ENCODE data around the gene RNF167. TPM values are rescaled to one million over a fixed set of nuclear protein-coding genes. Genes with fewer than 3 reads are reported as not detected.

RNF167 gene
- total and polyA plus RNA-seq, 2 of the 8 experiments (the other 6 are each of a cell fraction or from before 2014, with no cell fraction given) = 140 to 281 TPM

DNA sequence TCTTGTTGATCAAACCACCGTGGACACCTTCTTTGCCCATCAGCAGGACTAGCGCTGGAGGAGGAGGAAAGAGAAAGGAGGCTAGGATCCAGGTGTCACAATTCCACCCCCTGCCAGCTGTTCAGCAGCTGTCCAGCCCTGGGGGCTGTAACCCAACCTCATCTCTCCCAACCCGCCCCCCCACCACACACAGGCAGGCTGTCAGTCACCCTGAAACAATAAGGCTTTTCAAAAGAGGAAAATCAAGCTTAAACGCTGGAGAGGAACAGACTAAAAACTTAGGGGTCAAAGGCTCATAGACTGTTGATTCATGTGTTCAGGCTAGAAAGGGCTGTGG, 5.8 kb downstream of the RNF167 start:
- Histone ChIP-seq H3K4ac (replicated peaks; ENCODE audit: insufficient read length, low read depth, low read length) (no peak overlapping the region), H4K91ac (replicated peaks; ENCODE audit: insufficient read length, low read length) (no peak overlapping the region), H2BK15ac (ENCODE audit: low read length) (no peak overlapping the region), H4K5ac (ENCODE audit: insufficient read length, low read depth, low read length) (no peak overlapping the region), H3K23me2 (ENCODE audit: low read depth, low read length) (peaks cover 22% of the 10 kb centered on the region), H3K18ac (ENCODE audit: extremely low read depth, low read length) (no peak overlapping the region), H2AK5ac (ENCODE audit: low read depth, low read length) (no peak overlapping the region), H3K4me1 (replicated peaks in 1 of 4; ENCODE audit: control insufficient read depth in 3 of 4, insufficient read depth in 4 of 4, low read length in 3 of 4) (peaks cover 4 to 10% (median 5%) of the 10 kb centered on the region in 4 experiments), H4K8ac (ENCODE audit: extremely low read depth, insufficient read depth, low read length) (no peak overlapping the region; the same call in 1 of the 2 replicates), H3K14ac (ENCODE audit: insufficient read length) (no peak overlapping the region), H3K36me3 (ENCODE audit: control insufficient read depth in 2 of 4, insufficient read depth in 4 of 4, low read length in 3 of 4) (peaks cover 8 to 42% (median 28%) of the 10 kb centered on the region in 4 experiments), H3K56ac (replicated peaks; ENCODE audit: insufficient read length, low read depth, low read length) (no peak overlapping the region), H3K23ac (ENCODE audit: insufficient read length) (no peak overlapping the region), H2BK5ac (ENCODE audit: low read depth, low read length) (no peak overlapping the region), H4K20me1 (replicated peaks in 1 of 2; ENCODE audit: control insufficient read depth in 1 of 2, insufficient read depth in 2 of 2, low read length in 2 of 2) (peaks cover 16 to 23% of the 10 kb centered on the region in 2 experiments), H3K27me3 (replicated peaks in 1 of 4; ENCODE audit: control insufficient read depth in 3 of 4, extremely low read depth in 1 of 4, insufficient read depth in 3 of 4, low read length in 3 of 4) (no peaks in the 10 kb centered on the region), H3K4me3 (ENCODE audit: extremely low read depth in 1 of 4, insufficient read depth in 2 of 4, low read depth in 3 of 4, low read length in 4 of 4) (peak overlapping the region in 2 of 4 experiments; percentile 75 to 97; a peak in 3 of 8 replicates), H3K4me2 (ENCODE audit: insufficient read depth in 1 of 2, low read depth in 2 of 2, low read length in 2 of 2) (peak overlapping the region; percentile 67 to 95), H3K9me3 (ENCODE audit: insufficient read depth in 2 of 2, low read depth in 1 of 2, low read length in 1 of 2) (no peaks in the 10 kb centered on the region), H3K27ac (ENCODE audit: low read depth, low read length) (no peak overlapping the region), H2BK12ac (ENCODE audit: low read depth, low read length) (no peak overlapping the region), H3K9ac (replicated peaks in 1 of 4; ENCODE audit: extremely low read depth in 1 of 4, low read depth in 3 of 4, low read length in 3 of 4) (no peak overlapping the region; a peak in 1 of 7 replicates), H3K79me2 (ENCODE audit: control insufficient read depth in 1 of 2, insufficient read depth in 2 of 2, low read length in 2 of 2) (peaks cover 8 to 55% of the 10 kb centered on the region in 2 experiments), H2BK120ac (replicated peaks; ENCODE audit: low read depth, low read length) (no peak overlapping the region), H2BK20ac (ENCODE audit: low read length) (no peak overlapping the region), H2AFZ (ENCODE audit: low read length) (no peak overlapping the region), H3K79me1 (ENCODE audit: low read depth, low read length) (peaks cover 2% of the 10 kb centered on the region; the same call in 1 of the 2 replicates)
- ChIA-PET POLR2A (ENCODE audit: partially characterized antibody) (interaction anchor here (0.7 to 32.4 kb wide), 14 partner anchors 1 to 241 kb away, joined by 3 to 987 read pairs (median 10); partner anchors contain the start of genes C17orf107, CAMTA2, ENO3 and GP1BA), CTCF (ENCODE audit: partially characterized antibody) (interaction anchor here (1.5 kb wide), 1 partner anchor 37 kb away, joined by 5 read pairs; no protein-coding TSS in a partner anchor)
- no peak for FAIRE-seq
- DNase-seq (ENCODE audit: low read depth in 1 of 2, low spot score in 2 of 2) = no peak
- WGBS, 2 experiments (ENCODE audit: extremely low coverage in 1 of 2, insufficient coverage in 1 of 2, insufficient read length in 1 of 2, insufficient replicate concordance in 2 of 2, low coverage in 1 of 2, low lambda C conversion rate in 2 of 2, missing lambda C conversion rate in 1 of 2) = 78% methylated on average over 3 of the region's 4 CpGs; no CpG with 5 or more reads in 1 of the 2 experiments
- peak; percentile 49; the same call in 1 of the 2 replicates for TF ChIP-seq POLR2AphosphoS5 (IDR thresholded peaks at IDR 0.05; ENCODE audit: low read depth, low read length)
- TF ChIP-seq BRCA1 (IDR thresholded peaks at IDR 0.05; ENCODE audit: low read depth, low read length) = no peak
- TF ChIP-seq SIN3A (conservative IDR thresholded peaks at IDR 0.05 in 1 of 2, IDR thresholded peaks at IDR 0.05 in 1 of 2; ENCODE audit: low read depth in 1 of 2, low read length in 2 of 2) = 0 out of 4 replicates have a peak, but pooled peaks of 1 of the 2 experiments have one; percentile 25
